CD8-positive, alpha-beta memory T cell (primary cell): ENCODE results near the gene DLX5. TPM values are rescaled to one million over a fixed set of nuclear protein-coding genes. Genes with fewer than 3 reads are reported as not detected.
"Not testable (repeated sequence)": the region's sequence is repeated elsewhere in the genome, so short reads cannot be mapped to it uniquely, and the experiment has no call there.

Experiments used
- CTCF ChIA-PET: fragments of 350-600 bp; sonication (Branson Sonifier 250); formaldehyde crosslinking; loops from one replicate; lab custom pipeline; 2021; ENCODE audit warnings: antibody characterized with exemption; lab: Charles Lee
- POLR2A ChIA-PET: fragments of 350-600 bp; sonication (Branson Sonifier 250); formaldehyde crosslinking; loops from one replicate; lab custom pipeline; 2021; ENCODE audit warnings: antibody characterized with exemption; lab: Charles Lee
- DNase-seq, 5 donors: peaks; one replicate each; pipeline versions ENCODE4 v3.0.0 to v3.0.0-alpha.2; 2020 to 2022; ENCODE audit warnings: mixed read lengths in 1 of 5
- H3K27ac ChIP-seq: one replicate; pipeline ENCODE4 v1.7.0; 2013; ENCODE audit warnings: low read depth, mild to moderate bottlenecking, low read length, moderate library complexity
- H3K27me3 ChIP-seq: 2 replicates; pipeline ENCODE4 v1.7.0; 2013; ENCODE audit warnings: low read length, mild to moderate bottlenecking; ENCODE audit not compliant: insufficient read depth, poor library complexity, severe bottlenecking
- H3K36me3 ChIP-seq: 2 replicates; pipeline ENCODE4 v1.7.0; 2013; ENCODE audit warnings: mild to moderate bottlenecking, low read length, moderate library complexity; ENCODE audit not compliant: insufficient read depth
- H3K4me1 ChIP-seq: 2 replicates; pipeline ENCODE4 v1.7.0; 2013; ENCODE audit warnings: mild to moderate bottlenecking, low read length, moderate library complexity; ENCODE audit not compliant: insufficient read depth
- H3K4me3 ChIP-seq: 2 replicates; pipeline ENCODE4 v1.7.0; 2013; ENCODE audit warnings: mild to moderate bottlenecking, low read length
- H3K9me3 ChIP-seq: 2 replicates; pipeline ENCODE4 v1.7.0; 2013; ENCODE audit warnings: mild to moderate bottlenecking, low read length
- H3K27ac Mint-ChIP-seq, 8 donors: one replicate each; pipeline ENCODE4 v1.8.0; 2020 to 2021; ENCODE audit warnings: mixed read lengths in 8 of 8, mild to moderate bottlenecking in 6 of 8, inconsistent platforms in 3 of 8, moderate library complexity in 3 of 8
- H3K27me3 Mint-ChIP-seq, 2 donors: one replicate each; pipeline ENCODE4 v1.8.0; 2020 to 2021; ENCODE audit warnings: mixed read lengths in 2 of 2, mild to moderate bottlenecking in 1 of 2, moderate library complexity in 1 of 2
- H3K36me3 Mint-ChIP-seq, 3 donors: one replicate each; pipeline ENCODE4 v1.8.0; 2020 to 2021; ENCODE audit warnings: mixed read lengths in 3 of 3, inconsistent platforms in 1 of 3, mild to moderate bottlenecking in 1 of 3
- H3K4me1 Mint-ChIP-seq, 3 donors: one replicate each; pipeline ENCODE4 v1.8.0; 2020 to 2021; ENCODE audit warnings: mixed read lengths in 3 of 3, inconsistent platforms in 1 of 3, mild to moderate bottlenecking in 1 of 3
- H3K4me3 Mint-ChIP-seq, 7 donors: one replicate each; pipeline ENCODE4 v1.8.0; 2020 to 2021; ENCODE audit warnings: mixed read lengths in 7 of 7, mild to moderate bottlenecking in 6 of 7, moderate library complexity in 4 of 7, inconsistent platforms in 2 of 7
- H3K9me3 Mint-ChIP-seq, 5 donors: one replicate each; pipeline ENCODE4 v1.8.0; 2020 to 2022; ENCODE audit warnings: mixed read lengths in 5 of 5, mild to moderate bottlenecking in 3 of 5, moderate library complexity in 2 of 5, inconsistent platforms in 1 of 5
- polyA plus RNA-seq: library from polyadenylated mRNA; unstranded; fragments of 300-500 nt; fragmentation: Illumina TruSeq; gene quantifications from one replicate; pipeline ENCODE4 v1.2.3, GENCODE V29; 2021
- total RNA-seq, 2 experiments: library from RNA; stranded (reverse); gene quantifications; one replicate each; pipeline ENCODE4 v1.2.3, GENCODE V29; 2021

Gene DLX5
- total RNA-seq (not detected), polyA plus RNA-seq (not detected)

DNA sequence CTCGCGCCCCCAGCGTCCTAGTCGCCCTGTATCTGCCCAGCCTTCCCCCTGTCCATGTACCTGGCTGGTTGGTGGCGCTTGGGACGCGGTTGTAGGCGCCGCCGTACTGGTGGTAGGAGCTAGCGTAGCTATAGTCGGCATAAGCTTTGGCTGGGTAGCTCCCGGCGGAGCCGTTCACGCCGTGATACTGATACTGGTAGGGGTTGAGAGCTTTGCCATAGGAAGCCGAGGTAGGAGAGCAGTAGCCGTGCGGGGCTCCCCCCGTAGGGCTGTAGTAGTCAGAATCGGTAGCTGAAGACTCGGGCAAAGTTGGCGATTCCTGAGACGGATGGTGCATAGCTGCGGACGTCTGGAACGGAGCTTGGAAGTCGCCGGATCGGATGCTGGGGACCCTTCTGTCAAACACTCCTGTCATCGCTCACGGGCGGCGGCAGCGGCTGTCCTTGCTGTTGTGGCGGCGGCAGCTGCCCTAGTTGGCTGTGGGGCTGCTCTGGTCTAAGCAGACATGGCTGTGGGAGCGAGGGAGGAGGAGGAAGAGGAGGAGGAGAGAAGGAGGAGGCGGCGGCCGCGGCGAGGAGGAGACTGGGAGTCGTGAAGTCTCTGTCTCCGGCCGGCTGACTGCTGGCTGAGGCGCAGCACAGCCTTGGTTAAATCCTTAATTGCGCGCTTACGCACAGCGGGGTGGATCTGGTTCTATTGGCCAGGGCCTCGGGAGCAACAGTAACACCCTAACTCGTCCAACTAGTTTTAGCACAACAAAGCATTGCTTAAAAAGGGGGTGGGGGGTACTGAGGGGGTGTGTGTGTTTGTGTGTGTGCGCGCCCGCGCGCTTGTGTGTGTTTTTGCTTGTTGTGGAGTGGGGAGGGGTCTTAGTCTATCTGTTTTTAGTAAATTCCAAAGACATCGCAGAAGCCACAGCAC is at the start of gene DLX5:
TSS of gene DLX5 (minus strand) at position 623 of the 921 bp plus-strand sequence. CDS start at position 415, 208 bp downstream.
- CTCF ChIA-PET = no interaction called here

DNA sequence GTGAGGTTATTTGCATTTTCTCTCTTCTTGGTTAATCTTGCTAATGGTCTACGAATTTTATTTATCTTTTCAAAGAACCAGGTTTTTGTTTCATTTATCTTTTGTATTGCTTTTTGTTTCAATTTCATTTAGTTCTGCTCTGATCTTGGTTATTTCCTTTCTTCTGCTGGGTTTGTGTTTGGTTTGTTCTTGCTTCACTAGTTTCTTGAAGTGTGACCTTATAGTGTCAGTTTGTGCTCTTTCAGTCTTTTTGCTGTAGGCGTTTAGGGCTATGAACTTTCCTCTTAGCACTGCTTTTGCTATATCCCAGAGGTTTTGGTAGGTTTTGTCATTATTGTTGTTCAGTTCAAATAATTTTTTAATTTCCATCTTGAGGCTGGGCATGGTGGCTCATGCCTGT is 47.4 kb upstream of the DLX5 start:
- H3K4me1 Mint-ChIP-seq, H3K36me3 Mint-ChIP-seq, POLR2A ChIA-PET, CTCF ChIA-PET, H3K27ac Mint-ChIP-seq, H3K4me1 ChIP-seq, H3K4me3 Mint-ChIP-seq, H3K27ac ChIP-seq, H3K36me3 ChIP-seq, H3K9me3 ChIP-seq, H3K27me3 ChIP-seq, H3K9me3 Mint-ChIP-seq, H3K4me3 ChIP-seq, DNase-seq: not testable (repeated sequence)
- peaks cover 7 to 58% of the 10 kb centered on the region in 2 donors for H3K27me3 Mint-ChIP-seq

More for the DNA sequence above, at the start of gene DLX5:
- Mint-ChIP-seq H3K4me3 (peak within 1 kb of the TSS in 4 of 7 donors; percentile 18 to 68 (median 24)), H3K27ac (peak within 1 kb of the TSS in 1 of 8 donors; percentile 38), H3K27me3 (peaks cover 72 to 87% of the 10 kb centered on the region in 2 donors), H3K4me1 (peaks cover 42 to 61% (median 56%) of the 10 kb centered on the region in 3 donors), H3K9me3 (peaks cover 0 to 4% (median 0%) of the 10 kb centered on the region in 5 donors), H3K36me3 (no peaks in the 10 kb centered on the region)
- Histone ChIP-seq H3K4me3 (no peak within 1 kb of the TSS), H3K36me3 (no peaks in the 10 kb centered on the region), H3K9me3 (no peaks in the 10 kb centered on the region), H3K4me1 (peaks cover 22% of the 10 kb centered on the region), H3K27me3 (peaks cover 54% of the 10 kb centered on the region), H3K27ac (no peak within 1 kb of the TSS)
- POLR2A ChIA-PET = no interaction called here
- no peak for DNase-seq

DNA sequence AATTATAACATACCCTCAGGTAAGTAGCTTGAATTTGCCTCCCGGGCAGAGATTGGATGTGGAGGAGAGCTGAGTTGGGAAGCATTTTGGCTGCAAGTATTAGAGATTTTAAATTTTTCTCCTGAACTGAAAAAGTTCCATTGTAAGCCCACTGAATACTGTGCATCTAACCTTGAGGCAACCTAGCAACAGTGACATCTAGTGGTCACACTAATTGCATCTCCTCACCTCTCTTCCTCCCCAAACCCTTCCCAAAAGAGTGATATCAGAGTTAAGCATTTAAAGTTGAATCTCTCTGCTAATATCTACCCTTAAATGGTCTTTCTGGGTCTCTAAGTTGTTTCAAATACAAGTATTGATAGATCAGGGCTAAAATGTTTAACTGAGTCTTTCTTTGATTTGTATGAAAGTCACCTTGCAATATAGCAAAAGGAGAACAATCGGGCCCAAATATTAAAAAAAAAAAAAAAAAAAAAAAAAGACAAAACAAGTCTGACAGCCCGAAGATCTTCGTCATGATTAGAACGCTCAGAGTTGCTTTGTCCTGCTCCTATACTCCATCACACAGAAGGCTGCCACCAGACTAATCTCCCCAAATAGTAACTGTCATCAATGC is 40.4 kb upstream of the DLX5 start:
- Histone ChIP-seq H3K36me3 (no peaks in the 10 kb centered on the region), H3K27me3 (no peaks in the 10 kb centered on the region), H3K4me1 (no peaks in the 10 kb centered on the region), H3K9me3 (no peaks in the 10 kb centered on the region), H3K27ac (no peak overlapping the region), H3K4me3 (no peak overlapping the region)
- Mint-ChIP-seq H3K27ac (no peak overlapping the region), H3K27me3 (peaks cover 5 to 8% of the 10 kb centered on the region in 2 donors), H3K36me3 (no peaks in the 10 kb centered on the region), H3K4me1 (no peaks in the 10 kb centered on the region), H3K4me3 (no peak overlapping the region), H3K9me3 (peaks cover 0 to 1% (median 0%) of the 10 kb centered on the region in 5 donors)
- CTCF ChIA-PET = interaction anchor here (0.6 to 3.3 kb wide), 8 partner anchors 9 to 1149 kb away, joined by 3 to 10 read pairs (median 4); no protein-coding TSS in a partner anchor
- POLR2A ChIA-PET = no interaction called here
- peak in 2 of 5 donors; percentile 9 to 23 for DNase-seq

DNA sequence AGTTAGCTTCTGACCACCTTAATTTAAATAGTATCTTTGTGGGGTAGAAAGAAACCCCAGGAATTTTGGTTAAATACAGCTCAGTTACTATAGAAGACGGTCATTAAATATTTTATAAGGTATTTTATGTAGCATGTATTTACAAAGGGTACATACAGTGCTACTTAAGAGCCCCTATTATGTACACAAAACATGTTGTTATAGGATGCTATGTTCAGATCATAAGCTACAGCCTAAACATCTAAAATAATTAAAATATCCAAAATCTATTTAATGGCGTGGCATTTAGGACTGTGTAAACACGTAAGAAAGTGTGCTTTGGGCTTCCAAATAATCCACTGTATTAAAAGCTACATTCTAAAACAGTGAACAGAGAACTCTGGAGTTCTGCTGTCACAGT is 39.4 kb upstream of the DLX5 start:
- Mint-ChIP-seq H3K4me3 (no peak overlapping the region), H3K27ac (no peak overlapping the region), H3K36me3 (no peaks in the 10 kb centered on the region), H3K9me3 (peaks cover 4 to 11% (median 8%) of the 10 kb centered on the region in 5 donors), H3K27me3 (peaks cover 5 to 6% of the 10 kb centered on the region in 2 donors), H3K4me1 (no peaks in the 10 kb centered on the region)
- no peak for DNase-seq
- no peaks in the 10 kb centered on the region for H3K4me1 ChIP-seq
- no peak overlapping the region for H3K4me3 ChIP-seq
- no peaks in the 10 kb centered on the region for H3K36me3 ChIP-seq
- no peaks in the 10 kb centered on the region for H3K9me3 ChIP-seq
- H3K27me3 ChIP-seq = no peaks in the 10 kb centered on the region
- ChIA-PET CTCF (interaction anchor here (1.1 to 3.3 kb wide), 6 partner anchors 8 to 1148 kb away, joined by 3 to 10 read pairs (median 4); no protein-coding TSS in a partner anchor), POLR2A (no interaction called here)
- H3K27ac ChIP-seq = no peak overlapping the region

DNA sequence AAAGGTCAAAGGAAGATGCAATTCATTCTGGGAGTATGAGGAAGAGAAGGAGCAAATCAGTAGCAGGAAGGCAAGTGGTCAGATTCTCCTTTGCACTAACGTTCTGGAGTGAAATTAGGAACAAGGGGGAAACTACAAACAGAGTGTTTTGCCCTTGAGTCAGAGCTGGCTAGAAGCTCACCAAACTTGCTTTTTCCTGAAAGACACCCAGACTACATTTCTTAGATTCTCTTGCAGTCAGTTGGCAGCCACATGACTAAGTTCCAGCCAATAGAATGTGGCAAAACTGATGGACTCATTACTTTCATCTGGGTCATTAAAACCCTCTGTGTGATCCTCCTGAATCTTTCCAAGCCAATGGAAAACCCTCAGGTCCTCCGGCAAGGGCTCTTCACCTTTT is 18.6 kb upstream of the DLX5 start:
- Histone ChIP-seq H3K36me3 (no peaks in the 10 kb centered on the region), H3K4me3 (no peak overlapping the region), H3K4me1 (no peaks in the 10 kb centered on the region), H3K9me3 (no peaks in the 10 kb centered on the region), H3K27me3 (no peaks in the 10 kb centered on the region), H3K27ac (no peak overlapping the region)
- no peak overlapping the region for H3K27ac Mint-ChIP-seq
- H3K4me3 Mint-ChIP-seq = no peak overlapping the region
- DNase-seq = no peak
- no peaks in the 10 kb centered on the region for H3K9me3 Mint-ChIP-seq
- ChIA-PET POLR2A (no interaction called here), CTCF (no interaction called here)
- H3K27me3 Mint-ChIP-seq = peaks cover 25 to 64% of the 10 kb centered on the region in 2 donors
- H3K36me3 Mint-ChIP-seq = no peaks in the 10 kb centered on the region
- H3K4me1 Mint-ChIP-seq = no peaks in the 10 kb centered on the region

DNA sequence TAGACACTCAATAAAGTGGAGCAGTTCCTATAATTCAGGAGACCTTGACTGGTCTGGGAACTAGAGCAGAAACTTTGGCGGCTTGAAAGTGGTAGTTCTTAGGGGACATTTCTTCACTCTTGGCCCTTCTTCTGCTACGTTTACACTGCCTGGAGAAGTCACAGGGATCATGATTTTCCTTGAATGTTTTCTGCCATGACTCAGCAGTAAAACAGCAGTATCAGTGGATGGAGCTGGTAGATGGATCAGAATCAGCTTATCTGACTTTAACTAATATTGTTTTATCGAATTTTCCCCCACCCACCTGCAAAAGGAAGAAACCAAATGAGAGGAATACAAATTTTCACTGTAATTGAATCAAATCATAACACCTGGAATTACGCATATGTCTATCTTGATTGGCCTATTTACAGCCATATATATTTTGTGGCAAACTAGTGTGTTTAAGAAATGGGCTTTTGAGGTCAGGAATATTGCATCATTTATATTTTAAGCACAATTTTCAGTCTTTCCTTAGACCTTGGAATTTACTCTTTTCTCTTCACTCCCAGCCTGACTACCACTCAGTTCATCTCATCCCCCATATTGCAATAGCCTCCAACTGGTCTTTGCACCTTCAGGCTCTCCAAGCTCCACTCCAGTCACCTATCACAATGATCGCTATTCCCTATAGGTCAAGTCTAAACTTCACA is 14.9 kb upstream of the DLX5 start:
- CTCF ChIA-PET = no interaction called here

DNA sequence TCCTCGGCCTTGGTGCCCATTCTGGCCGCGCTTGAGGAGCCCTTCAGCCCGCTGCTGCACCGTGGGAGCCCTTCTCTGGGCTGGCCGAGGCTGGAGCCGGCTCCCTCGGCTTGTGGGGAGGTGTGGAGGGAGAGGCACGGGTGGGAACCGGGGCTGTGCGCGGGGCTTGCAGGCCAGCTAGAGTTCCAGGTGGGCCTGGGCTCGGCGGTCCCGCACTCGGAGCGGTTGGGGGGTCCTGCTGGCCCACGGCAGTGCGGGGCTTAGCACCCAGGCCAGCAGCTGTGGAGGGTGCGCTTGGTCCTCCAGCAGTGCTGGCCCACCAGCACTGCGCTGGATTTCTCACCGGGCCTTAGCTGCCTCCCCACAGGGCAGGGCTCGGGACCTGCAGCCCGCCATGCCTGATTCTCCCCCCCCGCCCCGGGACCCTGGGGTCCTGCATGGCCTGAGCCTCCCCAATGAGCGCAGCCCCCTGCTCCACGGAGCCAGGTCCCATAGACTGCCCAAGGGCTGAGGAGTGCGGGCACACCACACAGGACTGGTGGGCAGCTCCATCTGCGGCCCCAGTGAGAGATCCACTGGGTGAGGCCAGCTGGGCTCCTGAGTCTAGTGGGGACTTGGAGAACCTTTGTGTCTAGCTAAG is 9.7 kb upstream of the DLX5 start:
- POLR2A ChIA-PET, H3K9me3 Mint-ChIP-seq, H3K27me3 ChIP-seq, H3K4me1 ChIP-seq, H3K27ac ChIP-seq, H3K9me3 ChIP-seq, H3K36me3 Mint-ChIP-seq, CTCF ChIA-PET, DNase-seq, H3K4me3 ChIP-seq, H3K4me3 Mint-ChIP-seq, H3K4me1 Mint-ChIP-seq, H3K36me3 ChIP-seq, H3K27ac Mint-ChIP-seq: not testable (repeated sequence)
- peaks cover 10 to 45% of the 10 kb centered on the region in 2 donors for H3K27me3 Mint-ChIP-seq

More for the DNA sequence above, 14.9 kb upstream of the DLX5 start:
- Histone ChIP-seq H3K27ac (no peak overlapping the region), H3K36me3 (no peaks in the 10 kb centered on the region), H3K4me3 (no peak overlapping the region), H3K27me3 (no peaks in the 10 kb centered on the region), H3K9me3 (no peaks in the 10 kb centered on the region), H3K4me1 (no peaks in the 10 kb centered on the region)
- Mint-ChIP-seq H3K4me3 (no peak overlapping the region), H3K27ac (no peak overlapping the region), H3K4me1 (no peaks in the 10 kb centered on the region), H3K27me3 (peaks cover 26 to 64% of the 10 kb centered on the region in 2 donors), H3K36me3 (no peaks in the 10 kb centered on the region), H3K9me3 (no peaks in the 10 kb centered on the region)
- POLR2A ChIA-PET = no interaction called here
- no peak for DNase-seq
